ENCODE results near the gene GPR4.

GRCh38 chr19:45608948-45609347, 6.9 kb upstream of the GPR4 start:
- no peak for TF ChIP-seq CTCF (IDR thresholded peaks at IDR 0.05)
- TF ChIP-seq EP300 (IDR thresholded peaks at IDR 0.05), result no peak
- no peak for TF ChIP-seq POLR2A (IDR thresholded peaks at IDR 0.05)
- TF ChIP-seq POLR2AphosphoS5 (IDR thresholded peaks at IDR 0.05), result no peak
